DMS114 treated with DMSO at 0.1 percent for 48 hours (cell line): ENCODE data around the gene SPOUT1.
"Not testable (repeated sequence)": the region's sequence is repeated elsewhere in the genome, so short reads cannot be mapped to it uniquely, and the experiment has no call there.

Source experiments
- DNase-seq: peaks from one replicate; lab custom pipeline; 2025; ENCODE audit not compliant: unreplicated experiment; lab: John Stamatoyannopoulos, UW

SPOUT1 gene

DNA sequence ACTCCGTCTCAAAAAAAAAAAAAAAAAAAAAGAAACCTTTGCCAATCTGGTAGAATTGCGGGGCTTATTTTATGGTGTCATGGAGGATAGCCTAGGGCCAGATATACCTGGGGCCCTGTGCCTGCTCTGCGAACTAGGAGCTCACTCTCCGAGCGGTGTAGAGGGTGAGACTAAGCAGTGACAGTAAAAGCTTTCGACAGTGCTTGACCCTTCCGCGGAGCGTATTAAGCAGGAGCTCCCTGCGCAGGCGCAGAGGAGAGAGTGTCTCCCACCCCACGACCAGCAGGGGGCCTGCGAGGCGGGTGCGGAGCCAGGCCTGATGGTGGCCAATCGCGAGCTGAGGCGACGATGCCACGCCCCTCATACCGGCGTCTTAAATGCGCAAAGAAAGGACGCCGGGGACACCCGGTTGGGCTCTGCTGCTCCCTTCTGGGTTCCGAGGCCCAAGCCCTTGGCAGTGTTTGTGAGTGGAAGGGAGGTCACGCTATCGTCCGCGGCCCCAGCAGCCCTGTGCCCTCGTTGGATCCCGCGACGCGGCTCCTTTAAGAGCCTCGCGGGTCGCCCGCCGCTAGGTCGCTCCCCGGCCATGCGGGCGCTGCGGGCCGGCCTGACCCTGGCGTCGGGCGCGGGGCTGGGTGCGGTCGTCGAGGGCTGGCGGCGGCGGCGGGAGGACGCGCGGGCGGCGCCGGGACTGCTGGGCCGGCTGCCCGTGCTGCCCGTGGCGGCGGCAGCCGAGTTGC lies 11.3 kb downstream of the SPOUT1 start, which contains the start of gene ENDOG:
Gene ENDOG, plus strand, starts transcription at position 402 of the 740 bp plus-strand sequence. Its CDS starts 185 bp downstream, at position 587.
- peak; percentile 87 for DNase-seq

DNA sequence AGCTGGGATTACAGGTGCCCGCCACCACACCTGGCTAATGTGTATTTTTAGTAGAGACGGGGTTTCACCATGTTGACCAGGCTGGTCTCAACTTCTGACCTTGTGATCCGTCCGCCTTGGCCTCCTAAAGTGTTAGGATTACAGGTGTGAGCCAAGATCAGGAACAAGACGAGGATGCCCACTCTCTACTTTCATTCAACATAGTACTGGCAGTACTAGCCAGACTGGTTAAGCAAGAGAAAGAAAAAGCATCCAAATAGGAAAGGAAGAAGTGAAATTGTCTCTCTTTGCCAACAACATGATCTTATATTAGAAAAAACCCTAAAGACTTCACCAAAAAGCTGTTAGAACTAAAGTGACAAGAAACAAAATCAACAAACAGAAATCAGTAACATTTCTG lies 18.7 kb downstream of the SPOUT1 start:
- DNase-seq, result no peak

DNA sequence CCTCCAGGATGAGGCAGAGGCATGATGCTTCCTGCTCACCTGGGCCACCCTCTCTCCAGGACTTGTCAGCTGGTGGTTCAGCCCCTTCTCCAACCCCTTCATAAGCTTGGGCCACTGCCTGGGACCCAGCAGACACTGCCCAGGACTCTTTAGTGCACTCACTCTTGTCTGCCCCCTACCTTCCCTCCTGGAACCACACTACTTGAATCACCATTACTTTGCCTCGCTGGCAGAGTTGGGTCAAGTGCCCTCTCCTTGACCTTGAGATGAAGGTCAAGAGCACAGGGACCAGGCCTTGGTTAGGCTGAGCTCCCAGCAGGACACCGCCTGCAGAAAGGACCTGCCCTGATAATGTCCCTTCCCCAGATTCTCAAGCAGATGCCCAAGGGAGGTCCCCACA lies 19.8 kb downstream of the SPOUT1 start:
- no peak for DNase-seq

DNA sequence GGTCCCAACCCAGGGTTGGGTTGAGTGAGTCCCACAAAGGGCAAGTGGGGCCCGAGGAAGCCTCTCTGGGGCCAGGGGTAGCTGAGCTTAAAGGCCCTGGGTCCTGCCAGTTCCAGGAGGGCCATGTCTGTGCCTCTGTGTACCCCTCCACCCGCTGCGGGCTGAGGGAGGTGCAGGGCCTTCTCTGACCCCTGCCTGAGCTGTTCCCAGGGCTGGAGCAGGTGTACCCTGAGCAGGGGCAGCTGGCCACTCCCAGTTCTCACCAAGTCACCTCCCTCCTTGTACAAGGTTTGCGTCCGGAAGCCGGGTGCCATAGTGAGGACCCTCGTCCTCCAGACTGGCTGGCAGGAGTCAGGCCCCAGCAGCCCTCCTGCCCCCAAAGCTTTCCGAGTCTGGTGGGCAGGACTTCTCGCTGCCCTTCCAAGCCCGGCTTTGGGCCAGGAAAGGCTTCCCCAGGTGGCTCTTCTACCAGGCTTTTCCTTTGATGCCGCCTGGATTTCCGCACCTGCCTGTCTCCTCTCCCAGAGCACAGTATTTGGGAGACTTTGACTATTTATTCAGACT lies 20.5 kb downstream of the SPOUT1 start:
- DNase-seq, result no peak

- DNase-seq, result no peak
These were observed 21.1 kb downstream of the SPOUT1 start for GRCh38 chr9:128808543-128808942.

GRCh38 chr9:128807827-128808226 lies 21.8 kb downstream of the SPOUT1 start:
- DNase-seq, result no peak

DNA sequence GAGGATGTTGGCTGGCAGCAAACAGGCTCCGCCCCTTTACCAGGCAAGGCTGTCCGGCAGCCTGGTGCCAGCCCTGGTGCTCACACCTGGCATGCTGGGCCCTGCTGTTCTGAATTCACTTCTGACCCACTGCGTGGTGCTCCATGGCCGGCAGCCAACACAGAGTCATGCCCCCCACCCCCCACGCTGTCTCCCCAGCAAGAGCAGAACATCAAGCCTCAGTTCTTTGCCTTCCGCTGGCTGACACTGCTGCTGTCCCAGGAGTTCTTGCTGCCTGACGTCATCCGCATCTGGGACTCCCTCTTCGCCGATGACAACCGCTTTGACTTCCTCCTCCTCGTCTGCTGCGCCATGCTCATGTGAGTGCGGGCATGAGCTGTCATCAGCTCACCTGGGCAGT lies 23.9 kb downstream of the SPOUT1 start:
- DNase-seq, result no peak

GRCh38 chr9:128802482-128802881 lies 27.1 kb downstream of the SPOUT1 start:
- no peak for DNase-seq

- DNase-seq, result no peak
These were observed 29.5 kb downstream of the SPOUT1 start for GRCh38 chr9:128800061-128800460.

GRCh38 chr9:128798896-128799295 lies 30.7 kb downstream of the SPOUT1 start:
- no peak for DNase-seq

GRCh38 chr9:128794961-128795360 lies 34.6 kb downstream of the SPOUT1 start:
- DNase-seq, result not testable (repeated sequence)

DNA sequence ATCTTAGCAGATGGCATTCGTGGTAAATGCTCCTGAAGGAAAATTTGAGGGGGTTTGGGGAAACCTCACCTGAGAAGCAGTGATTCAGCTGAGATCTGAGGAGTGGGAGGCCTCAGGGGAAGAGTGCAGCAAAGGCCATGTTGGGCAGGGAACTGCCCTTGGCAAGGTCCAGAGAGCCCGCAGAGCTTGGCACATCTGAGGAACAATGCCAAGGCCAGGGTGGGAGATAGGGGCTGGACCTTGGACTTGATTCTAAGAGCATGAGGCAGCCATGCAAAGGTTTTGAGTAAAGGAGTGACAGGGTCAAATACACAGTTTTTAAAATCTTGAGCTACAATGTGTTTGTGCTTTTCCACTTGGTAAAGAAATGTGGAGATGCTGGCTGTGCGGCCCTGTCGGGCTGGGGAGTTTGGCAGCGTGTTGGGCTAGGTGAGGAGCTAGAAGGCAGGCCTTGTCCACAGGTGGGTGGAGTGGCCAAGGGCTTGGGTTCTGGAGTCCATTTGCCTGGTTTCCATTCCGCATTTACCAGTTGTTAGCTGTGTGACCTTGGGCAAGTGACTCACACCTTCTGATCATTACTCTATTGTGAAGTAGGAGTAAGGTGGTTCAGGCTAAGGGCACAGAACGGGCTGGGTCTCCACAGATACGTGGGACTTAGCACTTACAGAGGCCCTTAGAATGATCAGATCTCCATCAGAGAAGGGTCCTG lies 36.5 kb downstream of the SPOUT1 start:
- DNase-seq, result no peak

DNA sequence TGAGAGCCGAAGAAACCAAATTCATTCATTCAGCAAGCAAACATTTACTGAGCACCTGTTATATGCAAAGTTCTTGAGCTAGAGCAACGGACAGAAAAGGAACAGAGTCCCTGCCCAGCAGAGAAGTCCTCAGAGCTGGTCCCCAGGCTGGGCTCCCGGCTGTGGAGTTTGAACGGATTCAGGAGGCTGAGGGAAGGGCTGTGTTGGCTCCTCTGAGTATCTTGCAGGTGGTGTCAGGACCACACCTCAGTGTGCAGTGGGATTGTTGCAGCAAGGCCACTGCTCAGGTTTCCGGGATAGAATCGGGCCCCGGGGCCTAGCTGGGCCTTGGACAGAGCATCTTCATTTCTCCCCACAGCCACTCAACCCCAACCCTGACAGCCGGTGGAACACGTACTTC lies 37.5 kb downstream of the SPOUT1 start:
- DNase-seq, result no peak

DNA sequence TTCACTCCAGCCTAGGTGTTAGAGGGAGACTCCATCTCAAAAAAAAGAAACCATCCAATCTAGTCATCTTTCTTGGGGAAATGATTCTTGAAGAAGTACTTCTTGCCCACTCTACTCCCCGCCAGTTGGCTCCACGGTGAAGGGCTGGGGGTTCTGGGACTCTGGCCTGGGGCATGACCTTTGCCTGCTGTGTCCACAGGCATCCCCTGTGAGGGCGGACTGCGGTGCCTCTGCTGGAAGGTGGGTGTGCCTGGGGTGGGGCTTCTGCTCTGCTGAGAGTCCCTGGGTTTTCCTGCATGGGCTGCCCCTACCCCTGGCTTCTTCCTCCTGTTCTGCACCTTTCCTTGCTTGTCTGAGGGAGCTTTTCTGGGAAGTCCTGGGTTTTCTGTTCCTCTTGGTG lies 39.1 kb downstream of the SPOUT1 start:
- DNase-seq, result no peak

- DNase-seq, result no peak
These were observed 41.1 kb downstream of the SPOUT1 start for GRCh38 chr9:128788445-128788844.

DNA sequence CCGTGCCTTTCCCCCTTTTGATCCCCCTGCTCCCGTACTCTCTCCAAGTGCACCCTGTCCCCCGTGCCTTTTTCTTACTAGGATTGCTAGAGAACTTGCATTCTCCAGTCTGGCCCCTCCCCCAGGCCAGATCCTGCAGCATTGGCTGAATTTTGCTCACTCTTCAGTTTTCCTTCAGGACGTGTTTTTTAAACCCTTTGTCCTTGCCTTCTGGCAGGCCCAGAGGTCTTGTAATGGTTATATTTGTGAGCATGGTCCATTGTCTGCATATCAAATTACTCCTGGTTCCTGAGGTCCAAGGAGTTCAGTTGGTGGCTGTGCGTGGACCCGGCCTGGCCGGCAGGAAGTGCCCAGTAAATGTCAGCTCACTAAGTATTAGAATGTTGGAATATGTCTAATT lies 41.9 kb downstream of the SPOUT1 start:
- DNase-seq, result no peak

DNA sequence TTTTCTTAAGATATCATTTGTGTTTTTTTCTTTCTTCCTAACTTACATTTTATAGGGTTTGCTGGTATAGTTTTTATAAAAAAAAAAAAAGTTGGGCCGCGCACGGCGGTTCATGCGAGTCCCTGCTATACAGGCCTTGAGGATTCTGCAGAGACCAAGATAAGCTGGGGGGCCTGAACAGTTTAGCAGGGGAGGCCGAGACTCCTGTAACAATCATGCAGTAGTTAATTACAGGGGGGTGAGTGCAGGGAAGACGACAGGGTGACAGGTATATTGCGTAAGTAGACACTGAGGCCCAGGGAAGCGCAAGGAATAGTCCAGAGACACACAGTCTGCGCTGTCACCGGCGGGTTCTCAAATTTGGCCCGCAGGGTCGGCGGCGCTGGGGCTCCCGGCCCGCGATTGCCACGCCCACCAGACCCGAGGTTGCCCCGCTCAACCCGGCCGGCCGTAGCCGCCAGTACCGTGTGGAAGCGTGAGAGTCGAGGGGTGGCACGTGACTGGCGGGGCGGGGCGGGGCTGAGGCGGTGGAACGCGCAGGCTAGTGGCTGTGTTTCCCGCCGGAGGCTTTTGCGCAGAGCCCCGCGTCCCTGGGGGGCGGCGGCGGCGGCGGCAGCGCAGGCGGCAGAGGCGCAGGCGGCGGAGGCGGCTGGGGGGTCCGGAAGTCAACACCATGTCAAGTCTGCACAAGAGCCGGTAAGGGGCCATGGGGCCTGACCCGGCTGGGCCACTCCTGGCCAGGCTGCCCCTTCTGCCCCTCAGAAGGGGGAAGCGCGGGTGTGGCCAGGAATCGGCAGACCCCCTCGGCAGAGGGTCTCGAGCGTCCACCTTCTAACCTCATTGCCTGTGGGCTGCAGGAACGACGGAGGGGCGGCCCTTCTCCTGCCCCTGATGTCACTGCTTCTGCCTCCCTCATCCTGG lies 42.7 kb downstream of the SPOUT1 start, which contains the start of gene TBC1D13:
Gene TBC1D13, plus strand, starts transcription at position 573 of the 921 bp plus-strand sequence. Its CDS starts 101 bp downstream, at position 674.
- DNase-seq, result peak; percentile 76

GRCh38 chr9:128785427-128785826 lies 44.2 kb downstream of the SPOUT1 start:
- no peak for DNase-seq

GRCh38 chr9:128782669-128783068 lies 46.9 kb downstream of the SPOUT1 start:
- DNase-seq, result no peak

DNA sequence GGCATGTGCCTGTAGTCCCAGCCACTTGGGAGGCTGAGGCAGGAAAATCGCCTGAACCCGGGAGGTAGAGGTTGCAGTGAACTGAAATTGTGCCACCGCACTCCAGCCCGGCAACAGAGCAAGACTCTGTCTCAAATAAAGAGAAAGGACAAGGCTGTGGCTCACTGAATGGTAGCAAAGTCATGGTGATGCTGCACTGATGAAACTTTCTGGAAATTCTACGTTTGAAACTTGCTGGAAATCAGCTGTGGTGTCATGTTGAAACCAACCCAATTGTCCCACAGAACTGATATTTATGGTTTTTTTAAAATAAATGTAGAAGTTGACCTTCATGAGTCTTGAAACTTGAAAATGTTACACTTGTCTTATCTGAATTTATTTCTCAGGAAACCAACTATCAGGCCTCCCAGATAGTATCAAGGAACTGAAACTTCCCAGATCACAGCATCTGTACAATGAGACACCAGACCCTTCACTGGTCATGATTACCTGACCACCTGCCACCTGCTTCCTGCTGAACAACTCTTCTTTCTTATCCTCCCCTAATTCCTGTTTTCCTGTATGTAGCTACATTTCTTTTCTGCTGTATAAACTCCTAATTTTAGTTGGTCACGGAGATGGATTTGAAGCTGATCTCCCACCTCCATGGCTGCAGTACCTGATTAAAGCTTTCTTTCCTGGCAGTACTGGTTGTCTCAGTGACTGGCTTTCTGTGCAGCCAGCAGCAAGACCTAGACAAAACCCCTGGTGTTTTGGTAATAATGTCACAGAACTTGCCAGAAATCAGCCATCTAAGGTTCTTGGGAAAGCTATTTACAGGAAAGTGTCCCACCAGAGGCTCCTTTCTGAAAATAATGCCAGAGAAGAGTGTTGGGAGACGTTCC lies 48.2 kb downstream of the SPOUT1 start:
- no peak for DNase-seq
